ENCODE measurements around the gene OTP.
A peak's percentile ranks its signal among the peaks of the same experiment; 100 is the strongest.

Gene OTP

DNA sequence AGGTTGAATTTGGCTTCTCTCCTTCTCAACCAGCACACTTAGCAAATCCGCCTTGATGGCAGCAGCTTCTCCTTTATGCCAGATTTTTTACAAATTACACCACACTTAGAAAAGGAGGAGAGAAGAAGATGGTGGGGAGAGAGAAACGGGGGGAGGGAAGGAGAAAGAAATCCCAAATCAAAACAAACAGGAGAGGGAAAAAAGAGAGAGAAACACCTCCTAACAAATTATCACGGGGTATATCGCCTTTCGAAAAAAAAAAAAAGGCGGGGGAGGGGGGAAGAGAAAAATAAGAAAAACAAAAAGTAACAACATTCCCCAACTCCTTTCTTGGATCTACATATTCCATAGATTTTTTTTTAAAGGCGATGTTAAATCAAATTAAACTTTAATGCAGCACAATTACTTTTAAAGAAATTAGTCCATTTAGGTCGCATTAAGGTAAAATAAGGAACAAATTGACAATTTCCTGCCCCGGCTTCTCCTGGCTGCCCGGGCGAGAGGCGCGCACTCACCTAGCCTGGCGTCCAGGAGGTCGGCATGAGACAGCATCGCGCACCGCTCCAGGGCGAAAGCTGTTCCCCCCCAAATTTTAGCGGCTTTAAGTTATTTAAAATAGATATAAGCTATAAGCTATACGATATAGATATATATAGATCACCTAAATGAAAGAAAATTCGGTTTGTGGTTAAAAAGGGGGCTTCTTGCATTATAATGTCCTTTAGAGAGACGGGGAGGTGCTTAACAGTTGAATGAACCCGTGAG is at the start of gene OTP:
TSS of gene OTP (minus strand) at position 716 of the 765 bp plus-strand sequence. CDS start at position 552, 164 bp downstream.
- no peak for DNase-seq

DNA sequence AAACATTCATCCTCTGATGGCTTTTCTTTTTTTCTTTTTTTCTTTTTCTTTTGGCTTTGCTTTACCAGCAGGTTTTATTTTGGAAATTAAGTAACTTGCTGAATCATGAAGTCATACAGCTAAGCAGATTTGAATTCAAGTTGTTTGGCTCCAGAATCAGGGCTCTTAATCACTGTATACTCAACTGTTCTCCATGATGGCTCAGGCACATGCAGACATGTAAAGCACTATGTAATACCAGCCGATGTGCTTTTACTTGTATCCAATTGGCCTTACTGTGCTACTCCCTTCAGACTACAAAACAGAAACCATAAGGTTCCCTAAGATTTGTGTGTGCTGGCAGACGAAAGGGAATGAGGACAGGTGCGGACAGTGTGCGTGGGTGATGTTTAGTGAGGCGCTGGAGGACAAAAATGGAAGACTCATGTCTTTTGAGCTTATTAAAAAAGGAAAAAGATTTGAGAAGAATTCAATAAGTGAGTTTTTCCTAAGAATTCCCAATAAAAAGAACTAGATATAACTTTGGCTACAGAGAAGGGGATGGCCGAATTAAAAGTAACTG is 44.7 kb upstream of the OTP start:
- no peak for DNase-seq

DNA sequence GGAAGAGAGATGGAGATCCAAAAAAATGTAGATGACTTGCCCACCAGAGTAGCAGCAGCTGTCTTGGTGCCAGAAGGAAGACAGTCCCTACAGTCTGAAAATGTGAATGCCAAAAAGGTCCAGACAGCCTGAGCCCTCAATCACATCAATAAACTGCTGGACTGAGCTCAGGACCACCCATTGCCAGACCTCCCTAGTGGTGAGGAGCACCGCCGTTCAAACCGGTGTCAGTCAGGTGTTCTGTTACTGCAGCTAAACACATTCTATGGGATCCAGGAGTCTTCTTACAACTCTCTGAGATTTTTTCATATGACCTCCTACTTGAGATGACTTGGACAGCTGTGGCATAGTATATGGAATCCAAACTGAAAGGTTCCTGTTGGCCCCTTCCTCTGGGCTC is 32.0 kb upstream of the OTP start:
- no peak for DNase-seq

DNA sequence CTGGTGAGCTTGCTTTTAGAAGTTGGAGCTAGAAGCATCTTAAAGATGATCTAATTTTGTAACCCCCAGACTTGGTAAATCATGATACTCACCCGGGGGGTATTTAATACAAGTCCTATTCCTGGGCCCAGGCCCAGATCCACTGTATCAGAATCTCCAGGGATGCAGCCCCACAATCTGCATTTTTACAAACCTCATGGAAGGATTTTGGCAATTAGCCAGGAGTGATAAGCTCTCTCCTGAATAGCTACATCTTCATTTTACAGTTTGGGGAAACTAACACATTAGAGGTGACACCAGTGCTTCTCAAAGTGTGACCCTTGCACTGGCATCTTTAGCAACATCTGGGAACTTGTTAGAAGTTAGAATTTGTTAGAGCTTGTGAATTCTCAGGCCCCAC is 31.2 kb upstream of the OTP start:
- no peak for DNase-seq

DNA sequence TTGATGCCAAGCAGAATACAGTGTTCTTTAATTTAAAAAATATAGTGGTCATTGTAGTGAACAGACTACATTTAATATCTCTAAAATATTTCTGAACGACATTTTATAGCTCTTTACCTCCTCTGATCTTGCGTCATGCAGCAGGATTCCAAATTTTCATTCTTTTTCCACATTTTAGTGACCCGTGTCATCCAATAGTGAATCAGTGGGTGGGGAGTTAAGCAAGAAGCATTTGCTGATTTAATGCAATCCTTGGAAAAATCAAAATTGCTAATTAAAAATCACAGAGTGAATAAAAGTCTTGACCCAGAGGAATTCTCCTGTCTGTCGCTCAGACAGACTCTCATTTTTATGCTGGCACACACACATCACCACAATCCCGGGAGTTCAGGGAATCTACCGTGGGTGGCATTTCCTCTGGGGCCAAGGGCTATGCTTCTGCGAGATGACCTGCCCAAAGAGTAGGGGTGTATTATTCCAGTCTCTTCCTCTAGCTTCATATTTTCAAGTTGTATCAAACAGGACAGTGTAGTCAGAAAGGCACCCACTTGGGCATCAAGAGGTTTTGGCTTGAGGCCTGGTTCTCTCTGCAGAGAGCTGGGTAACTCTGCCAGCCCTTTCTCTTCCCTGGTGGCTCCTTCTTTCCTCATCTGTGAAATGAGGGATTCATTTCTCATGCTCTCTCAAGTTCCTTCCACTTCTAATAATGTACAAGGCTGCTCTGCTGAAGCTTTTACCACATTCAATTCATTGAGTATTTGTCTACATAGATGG is 24.8 kb upstream of the OTP start:
- no peak for DNase-seq

DNA sequence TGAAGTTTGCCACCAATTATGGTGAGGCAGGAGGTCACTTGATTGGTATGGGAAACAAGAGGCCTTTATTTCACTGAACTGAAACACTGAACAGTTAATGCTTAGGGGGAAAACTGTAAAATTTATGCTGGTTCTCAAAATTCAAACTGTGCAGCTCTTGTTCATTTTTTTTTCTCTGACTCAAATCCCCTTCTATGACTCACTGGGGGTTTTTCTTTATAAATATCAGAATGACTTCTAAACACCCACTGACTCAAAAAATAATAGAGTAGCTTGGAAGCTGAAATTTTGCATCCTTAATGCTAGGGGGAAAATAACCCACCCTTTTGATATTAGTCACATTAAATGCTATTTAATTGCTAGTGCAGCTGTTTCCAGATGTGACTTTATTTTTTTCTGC is 24.1 kb upstream of the OTP start:
- no peak for DNase-seq

DNA sequence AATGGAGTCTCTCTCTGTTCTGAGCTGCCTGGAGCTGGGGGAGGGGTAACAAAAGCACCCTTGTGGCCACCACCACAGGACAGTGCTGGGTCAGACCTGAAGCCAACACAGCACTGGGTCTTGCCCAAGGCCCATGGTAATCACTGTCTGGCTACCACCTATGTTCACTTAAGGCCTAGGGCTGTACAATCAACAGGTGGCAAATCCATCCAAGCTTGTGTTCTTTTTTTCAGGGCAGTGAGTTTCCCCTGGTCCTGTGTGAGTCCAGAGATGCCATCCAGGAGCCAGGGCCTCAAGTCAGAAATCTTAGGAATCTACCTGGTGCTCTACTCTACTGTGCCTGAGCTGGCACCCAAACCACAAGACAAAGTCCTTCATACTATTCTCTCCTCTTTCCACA is 20.1 kb upstream of the OTP start:
- no peak for DNase-seq

DNA sequence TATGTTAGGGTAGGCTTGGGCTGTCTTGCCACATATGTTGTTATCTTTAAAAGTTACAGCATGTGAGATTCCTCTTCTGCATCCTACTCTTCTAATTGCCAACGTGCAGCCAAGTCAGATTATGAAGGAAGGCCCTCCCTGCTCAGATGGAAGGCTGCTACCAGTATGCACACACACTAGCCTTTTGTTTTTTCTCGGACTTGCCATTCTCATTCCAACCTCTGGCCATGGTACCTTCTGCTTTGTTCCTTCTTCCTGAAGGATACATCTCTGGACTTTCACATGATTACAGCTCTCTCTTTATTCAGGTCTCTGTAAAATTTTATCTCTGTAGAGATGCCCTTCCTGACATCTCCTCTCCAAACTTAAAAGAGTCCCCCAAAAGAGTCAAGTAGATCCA is 12.8 kb upstream of the OTP start:
- no peak for DNase-seq

DNA sequence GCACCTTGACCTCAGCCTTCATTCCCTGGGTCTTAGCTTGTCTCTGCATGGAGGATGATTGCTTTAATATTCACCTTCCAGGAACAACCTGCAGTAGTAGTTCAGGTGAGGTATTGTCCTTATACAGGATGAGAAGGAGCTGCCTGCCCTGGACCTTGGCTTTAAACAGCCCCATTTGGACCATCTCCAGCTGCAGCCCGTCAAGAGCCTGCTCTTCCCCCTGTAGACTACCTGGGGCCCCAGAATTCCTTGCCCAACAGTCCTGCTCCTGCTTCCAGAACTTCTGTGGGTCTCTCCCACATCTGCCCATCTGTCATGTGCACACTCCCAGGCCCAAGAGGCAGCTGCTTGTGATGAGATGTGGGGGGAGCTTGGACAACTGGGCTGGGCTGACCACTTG is 12.2 kb upstream of the OTP start:
- no peak for DNase-seq

DNA sequence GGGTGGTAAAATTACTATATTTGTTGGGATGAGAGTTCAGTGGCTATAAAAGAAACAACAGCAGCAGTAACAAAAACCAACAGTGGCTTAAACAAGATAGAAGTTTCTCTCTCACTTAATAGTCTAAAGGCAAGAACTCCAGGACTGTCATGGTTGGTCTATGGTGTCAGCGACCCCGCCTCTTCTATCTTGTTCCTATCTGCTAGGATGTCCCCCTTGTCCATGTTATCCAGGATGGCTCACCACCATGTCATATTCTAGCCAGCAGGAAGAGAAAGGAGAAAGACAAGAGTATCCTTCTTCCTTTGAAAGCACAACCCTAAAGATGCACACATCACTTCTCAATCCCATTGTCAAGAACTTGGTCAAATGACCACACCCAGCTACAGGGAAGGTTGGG is 11.3 kb upstream of the OTP start:
- DNase-seq, result no peak

DNA sequence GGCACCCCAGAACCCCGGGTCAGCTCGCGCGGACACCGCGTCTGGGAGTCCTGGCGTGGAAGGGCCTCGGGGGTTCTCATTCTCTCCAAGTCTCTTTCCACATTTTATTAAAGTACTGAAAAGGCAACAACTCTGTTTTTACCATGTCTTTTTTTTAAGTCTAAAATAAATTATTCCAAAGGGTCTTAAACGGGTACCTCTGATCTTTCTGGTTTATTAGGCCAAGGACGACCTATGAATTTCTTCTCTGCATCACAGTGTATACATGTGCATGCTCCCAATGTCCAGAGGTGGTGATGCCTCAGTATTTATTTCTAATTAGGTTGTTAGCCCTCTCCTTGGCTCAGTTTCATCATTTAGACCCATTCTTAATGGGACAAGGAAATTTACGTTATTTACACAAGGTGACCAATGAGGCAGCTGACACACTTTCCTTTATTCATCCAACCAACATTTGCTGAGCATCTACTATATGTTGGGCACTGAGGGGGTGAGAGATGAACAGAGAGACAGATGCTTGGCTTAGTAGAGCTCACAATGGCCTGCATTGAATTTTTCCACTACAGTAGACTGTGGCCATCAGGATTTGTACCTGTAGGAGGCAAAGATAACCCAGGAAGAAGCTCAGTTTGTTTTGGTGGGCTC is 7.6 kb upstream of the OTP start:
- DNase-seq, result no peak

DNA sequence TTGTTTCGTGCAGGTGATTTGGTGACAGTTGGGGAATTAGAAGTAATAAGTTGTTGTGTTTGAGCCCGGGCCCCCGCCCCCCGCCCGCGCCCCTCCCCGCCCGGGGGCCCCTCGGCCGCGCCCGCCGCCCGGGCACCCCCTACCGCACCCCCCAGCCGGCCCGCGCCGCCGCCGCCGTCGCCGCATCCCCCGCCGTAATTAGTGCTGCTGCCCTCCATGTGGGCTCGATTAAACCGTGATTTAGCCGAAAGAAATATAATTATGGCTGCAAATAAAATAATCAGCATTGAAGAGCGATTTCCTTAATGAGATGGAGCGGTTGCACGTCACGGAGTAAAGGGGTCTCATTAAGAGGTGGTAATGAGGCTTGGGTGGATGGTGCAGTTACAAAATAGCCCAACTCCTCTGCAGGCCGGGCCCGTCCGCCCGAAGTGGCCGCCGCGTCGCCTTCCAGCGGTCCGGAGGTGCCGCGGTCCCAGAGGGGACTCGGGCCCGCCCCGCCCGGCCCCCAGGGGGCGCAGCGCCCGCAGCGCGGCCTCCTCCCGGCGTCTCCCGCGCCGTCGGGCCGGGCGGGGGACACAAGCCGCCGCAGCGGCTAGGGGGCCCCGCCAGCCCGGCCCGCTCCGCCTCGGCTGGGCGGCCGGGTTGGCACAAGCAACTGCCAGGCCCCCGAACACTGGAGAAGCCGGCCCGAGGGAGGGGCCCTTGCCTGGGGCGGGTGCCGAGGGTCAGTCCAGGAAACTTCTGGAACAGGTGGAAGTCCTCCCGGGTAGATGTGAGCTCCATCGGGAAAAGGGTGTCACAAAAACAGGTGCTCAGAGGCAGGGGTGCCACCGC is 6.9 kb upstream of the OTP start:
- peak in 1 of 2 donors; percentile 51 for DNase-seq

DNA sequence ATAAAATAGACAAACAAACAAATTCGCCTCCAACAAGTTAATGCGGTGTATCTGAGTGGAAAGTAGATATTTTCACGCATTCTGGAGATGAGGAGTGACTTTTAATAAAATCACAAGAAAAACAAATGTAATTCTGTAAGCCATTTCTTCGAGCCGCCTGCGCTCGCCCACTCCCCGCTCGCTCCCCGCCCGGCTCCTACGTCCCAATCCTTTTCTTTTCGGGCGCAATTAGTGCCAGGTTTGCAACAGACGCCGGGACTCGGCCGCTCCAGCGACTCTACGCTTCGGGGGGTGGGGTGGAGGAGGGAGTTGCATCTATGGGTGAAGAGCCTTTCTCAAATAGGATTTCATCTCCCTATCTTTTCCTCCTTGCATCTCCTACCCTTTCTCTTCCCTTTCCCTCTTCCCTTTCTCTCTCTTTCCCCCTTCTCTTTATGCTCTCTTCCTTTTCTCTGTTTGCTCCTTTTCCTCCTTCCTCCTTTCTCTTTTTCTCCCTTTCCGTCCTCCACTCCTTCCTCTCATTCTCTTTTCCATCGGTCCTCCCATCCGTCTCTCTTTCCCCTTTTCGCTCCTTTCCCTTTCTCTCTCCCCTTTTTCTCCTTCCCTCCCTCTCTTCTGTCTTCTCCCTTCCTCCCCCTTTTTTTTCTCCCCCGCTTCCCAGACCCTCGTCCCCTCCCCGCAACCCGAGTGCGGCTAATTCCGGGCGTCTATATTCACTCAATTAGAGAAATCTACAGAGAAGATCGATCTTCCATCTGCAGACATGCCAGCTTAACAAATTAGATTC is 6.1 kb upstream of the OTP start:
- no peak for DNase-seq

DNA sequence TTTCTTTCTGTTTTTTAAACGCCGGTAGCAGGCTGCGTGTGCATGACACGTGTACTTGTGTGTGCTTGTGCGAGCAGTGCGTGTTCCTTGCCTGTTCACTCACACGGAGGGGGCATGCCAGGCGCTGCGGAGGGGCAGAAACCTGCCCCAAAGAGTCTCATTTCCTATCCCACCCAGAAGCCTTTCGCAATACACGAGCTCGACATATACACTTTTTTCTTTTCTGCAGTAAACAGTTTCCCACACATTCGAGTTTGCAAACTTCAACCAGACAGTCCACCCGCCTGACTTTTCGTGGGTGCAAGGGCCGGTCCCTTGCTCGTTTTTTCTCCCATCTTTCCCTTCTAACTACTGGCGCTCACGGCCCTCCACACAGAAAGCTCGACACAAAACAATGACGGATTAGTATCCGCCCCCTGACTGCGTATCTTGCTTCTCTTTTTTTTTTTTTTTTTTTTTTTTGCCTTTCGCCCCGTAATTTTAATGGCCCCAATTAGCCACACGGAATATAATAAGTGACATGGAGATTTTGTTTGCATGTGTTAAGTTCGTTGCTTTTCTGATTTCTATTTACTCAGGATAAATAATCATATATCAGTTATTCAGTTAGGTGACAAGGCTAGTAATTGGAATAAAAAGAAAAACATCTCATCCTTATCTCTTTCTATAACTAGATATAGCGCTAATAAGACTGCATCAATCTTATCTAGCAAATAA is 5.3 kb upstream of the OTP start:
- DNase-seq, result peak; percentile 28 to 48

DNA sequence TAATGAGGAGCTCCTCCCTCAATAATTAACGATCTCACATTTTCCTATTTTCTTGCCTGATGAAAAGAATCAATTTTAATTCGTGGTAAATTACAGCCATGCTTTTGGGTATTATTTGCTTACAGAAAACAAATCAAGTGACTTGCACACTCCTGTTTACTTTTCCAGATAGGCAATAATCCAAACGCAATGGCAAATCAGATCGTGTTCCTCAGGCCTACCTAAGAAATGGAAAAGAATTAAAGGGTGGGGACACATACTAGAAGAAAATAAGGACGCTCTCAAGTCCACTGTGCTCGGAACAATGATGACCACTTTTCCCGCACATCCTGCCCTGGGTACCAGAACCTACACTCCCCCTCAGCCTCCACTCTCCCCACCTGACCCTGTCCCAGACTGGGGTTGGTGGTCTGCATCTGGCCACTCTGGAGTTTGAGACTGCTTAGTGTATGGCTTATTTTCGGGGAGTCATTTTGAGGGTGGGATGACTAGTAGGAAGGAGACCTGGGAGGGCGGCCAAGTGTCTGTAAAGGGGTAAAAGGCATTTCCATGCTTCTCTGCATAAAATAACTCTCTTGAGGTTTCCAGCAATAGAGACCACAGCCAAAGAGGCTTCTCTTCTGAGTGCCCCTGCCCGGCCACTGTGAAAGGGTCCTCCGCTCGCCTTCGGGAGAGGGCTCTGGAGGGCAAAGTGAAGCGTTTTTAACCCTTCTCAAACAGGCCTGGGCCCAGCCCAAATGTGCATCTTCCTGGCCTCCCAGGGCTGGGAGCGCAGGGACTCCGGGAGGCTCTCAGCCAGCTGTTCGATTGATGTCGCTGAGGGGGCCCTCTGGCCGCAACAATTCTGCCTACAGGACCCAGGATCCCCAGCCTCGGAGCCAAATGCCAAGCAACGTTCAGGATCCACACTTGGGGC is 4.5 kb upstream of the OTP start:
- no peak for DNase-seq

DNA sequence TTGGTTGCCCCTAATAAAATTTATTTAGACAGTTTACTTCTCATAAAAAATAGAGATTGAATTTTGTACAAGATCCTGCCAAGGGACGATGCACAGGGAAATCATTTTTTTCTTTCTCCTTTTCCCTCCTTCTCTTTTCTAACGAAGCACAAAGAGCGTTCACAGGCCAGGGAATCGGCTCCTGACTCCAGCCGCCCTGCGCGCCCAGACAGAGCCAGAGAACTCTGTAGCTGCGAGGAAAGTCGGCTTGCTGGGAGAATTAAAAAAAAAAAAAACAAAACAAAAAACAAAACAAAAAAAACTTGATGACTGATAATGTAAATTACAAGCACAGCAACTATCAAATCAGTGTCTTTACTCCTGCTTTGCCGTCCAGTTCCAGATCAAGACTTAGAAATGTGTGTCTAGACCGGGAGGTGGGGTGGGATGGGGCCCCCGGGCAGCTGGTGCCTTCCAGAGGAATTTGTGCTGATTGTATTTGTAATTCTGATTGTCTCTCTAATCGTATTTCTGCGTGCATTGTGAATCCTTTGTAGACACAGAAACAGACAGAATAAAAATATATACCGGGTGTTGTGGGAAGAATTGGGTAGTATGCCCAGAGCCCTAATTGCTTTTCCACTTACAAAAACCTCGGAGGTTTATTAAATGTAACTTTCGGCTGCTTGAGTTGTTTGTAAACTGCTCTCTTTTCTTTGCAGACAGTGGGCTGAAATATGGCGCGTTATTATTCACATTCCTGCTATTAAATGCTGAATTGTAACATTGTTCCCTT is 3.6 kb upstream of the OTP start:
- no peak for DNase-seq

DNA sequence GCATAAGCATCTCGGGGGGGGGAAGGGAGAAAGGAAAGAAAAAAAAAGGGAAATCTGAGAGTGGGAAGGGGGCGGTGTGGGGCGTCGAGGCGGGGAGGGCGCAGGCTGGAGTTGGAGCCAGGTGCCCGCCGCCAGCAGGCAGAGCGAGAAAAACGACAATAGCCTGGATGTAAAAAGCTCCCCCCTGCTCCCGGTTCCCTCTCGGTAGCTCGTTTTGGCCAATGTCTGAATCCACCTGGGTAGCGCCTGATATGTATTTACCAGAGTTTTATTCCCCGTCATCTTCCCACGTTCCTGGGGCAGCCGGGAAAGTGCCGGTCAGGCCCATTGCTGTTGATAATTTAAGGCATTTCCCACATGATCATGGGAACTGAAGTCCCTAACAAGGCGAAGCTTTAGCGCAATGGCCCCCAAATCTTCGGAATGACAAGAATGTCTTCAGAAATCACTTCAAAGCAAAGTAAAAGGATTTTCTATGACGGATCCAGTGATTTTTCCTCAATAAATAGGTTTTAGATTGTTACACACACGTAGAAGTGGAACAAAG is 3.0 kb upstream of the OTP start:
- DNase-seq, result no peak

DNA sequence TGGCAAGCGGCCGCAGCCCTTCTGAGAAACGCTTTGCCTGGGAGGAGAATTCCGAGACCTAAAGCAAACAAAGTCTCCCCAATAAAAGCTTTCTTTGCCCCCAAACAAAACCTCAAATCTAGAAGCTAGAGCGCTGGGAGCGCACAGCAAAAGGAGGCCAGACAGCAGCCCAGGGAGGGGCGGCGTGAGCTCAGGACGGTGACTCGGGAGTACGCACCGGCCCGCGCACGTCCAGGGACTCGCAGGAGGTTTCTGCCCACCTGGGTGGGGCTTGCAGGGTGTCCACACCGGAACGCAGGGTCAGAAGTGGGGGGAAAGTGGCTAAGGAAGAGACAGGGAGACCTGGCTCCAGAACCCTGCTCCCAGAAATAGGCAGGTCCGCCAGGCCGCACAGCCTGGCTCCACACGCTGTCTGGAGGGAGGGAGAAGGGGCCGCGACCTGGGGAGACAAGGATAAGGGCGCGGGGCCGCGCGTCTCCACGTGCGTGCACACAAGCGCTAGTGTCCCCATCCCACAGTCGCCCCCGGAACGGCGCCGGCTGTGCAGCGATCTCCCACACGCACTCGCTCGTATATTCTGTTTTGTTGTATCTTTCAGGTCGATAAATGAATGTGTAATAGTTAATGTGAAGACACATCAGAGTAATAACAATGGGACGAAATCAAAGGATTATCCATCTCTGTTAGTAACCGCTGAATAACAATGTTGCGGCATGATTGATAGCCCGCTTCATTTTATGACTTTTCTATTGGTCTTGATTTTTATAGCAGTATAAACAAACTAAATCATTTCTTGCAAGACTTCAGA is 2.3 kb upstream of the OTP start:
- DNase-seq, result no peak
